PFSK-1 (cell line): ENCODE measurements around the gene FAM78B.

Source experiments
- FOXP2 ChIP-seq: optimal IDR thresholded peaks from 2 replicates; pipeline ENCODE3; 2011; ENCODE audit warnings: borderline replicate concordance, control low read depth, inconsistent platforms; ENCODE audit not compliant: insufficient read depth; ENCODE audit errors: extremely low read length, extremely low read depth
- TF ChIP-seq, protein P1 (sequence below), 2 experiments: IDR thresholded peaks; 2 replicates each; pipeline versions ENCODE4 v1.6.1 to v1.8.0; 2011 to 2012; ENCODE audit warnings: low read depth in 2 of 2, low read length in 2 of 2, control low read depth in 1 of 2, inconsistent platforms in 1 of 2, mild to moderate bottlenecking in 1 of 2, moderate library complexity in 1 of 2; ENCODE audit not compliant: insufficient read depth in 1 of 2

- TF ChIP-seq, protein P1, sequence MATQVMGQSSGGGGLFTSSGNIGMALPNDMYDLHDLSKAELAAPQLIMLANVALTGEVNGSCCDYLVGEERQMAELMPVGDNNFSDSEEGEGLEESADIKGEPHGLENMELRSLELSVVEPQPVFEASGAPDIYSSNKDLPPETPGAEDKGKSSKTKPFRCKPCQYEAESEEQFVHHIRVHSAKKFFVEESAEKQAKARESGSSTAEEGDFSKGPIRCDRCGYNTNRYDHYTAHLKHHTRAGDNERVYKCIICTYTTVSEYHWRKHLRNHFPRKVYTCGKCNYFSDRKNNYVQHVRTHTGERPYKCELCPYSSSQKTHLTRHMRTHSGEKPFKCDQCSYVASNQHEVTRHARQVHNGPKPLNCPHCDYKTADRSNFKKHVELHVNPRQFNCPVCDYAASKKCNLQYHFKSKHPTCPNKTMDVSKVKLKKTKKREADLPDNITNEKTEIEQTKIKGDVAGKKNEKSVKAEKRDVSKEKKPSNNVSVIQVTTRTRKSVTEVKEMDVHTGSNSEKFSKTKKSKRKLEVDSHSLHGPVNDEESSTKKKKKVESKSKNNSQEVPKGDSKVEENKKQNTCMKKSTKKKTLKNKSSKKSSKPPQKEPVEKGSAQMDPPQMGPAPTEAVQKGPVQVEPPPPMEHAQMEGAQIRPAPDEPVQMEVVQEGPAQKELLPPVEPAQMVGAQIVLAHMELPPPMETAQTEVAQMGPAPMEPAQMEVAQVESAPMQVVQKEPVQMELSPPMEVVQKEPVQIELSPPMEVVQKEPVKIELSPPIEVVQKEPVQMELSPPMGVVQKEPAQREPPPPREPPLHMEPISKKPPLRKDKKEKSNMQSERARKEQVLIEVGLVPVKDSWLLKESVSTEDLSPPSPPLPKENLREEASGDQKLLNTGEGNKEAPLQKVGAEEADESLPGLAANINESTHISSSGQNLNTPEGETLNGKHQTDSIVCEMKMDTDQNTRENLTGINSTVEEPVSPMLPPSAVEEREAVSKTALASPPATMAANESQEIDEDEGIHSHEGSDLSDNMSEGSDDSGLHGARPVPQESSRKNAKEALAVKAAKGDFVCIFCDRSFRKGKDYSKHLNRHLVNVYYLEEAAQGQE (IDR thresholded peaks at IDR 0.05; ENCODE audit: insufficient read depth in 1 of 2, low read depth in 2 of 2, low read length in 2 of 2), result no peak
- TF ChIP-seq FOXP2, result no peak
These were observed 18.7 kb upstream of the FAM78B start for GRCh38 chr1:166185526-166185925.
